Keratinocyte (primary cell): ENCODE results near the gene ASCC2.

Source experiments
- CTCF ChIP-seq, 3 experiments: IDR thresholded peaks in 1 of 3; conservative IDR thresholded peaks in 1 of 3; optimal IDR thresholded peaks in 1 of 3; 2 replicates in 2 of 3; 3 replicates in 1 of 3; pipeline versions ENCODE3 to v1.5.1; 2011; ENCODE audit warnings: low read length in 3 of 3, mild to moderate bottlenecking in 3 of 3, moderate library complexity in 2 of 3, control low read depth in 1 of 3, inconsistent platforms in 1 of 3; ENCODE audit not compliant: insufficient read depth in 2 of 3; ENCODE audit errors: extremely low read depth in 1 of 3
- EZH2 ChIP-seq: IDR thresholded peaks from one replicate; pipeline ENCODE4 v1.6.1; 2012; ENCODE audit warnings: inconsistent platforms, mild to moderate bottlenecking, low read length, moderate library complexity

DNA sequence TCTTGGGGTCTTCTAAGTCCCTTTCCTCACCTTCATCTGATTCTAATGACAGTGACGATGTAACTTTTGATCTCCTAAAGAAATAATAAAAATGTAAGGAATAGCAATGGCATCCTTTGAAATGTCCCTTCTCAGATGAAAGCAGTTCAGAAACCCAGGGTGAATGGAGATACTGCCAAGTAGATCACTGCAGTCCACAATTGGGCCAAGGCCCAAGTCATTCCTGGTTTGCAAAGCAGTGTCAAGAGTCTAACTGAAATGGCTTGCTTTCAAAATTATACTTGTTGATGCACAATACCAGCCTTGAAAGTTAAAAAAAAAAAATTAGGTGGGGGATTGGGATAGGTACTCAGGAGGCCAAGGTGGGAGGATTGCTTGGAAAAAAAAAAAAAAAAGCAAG, 20.4 kb downstream of the ASCC2 start:
- TF ChIP-seq EZH2, result no peak
- no peak for TF ChIP-seq CTCF (optimal IDR thresholded peaks at IDR 0.05 in 1 of 3, IDR thresholded peaks at IDR 0.05 in 1 of 3, conservative IDR thresholded peaks at IDR 0.05 in 1 of 3; ENCODE audit: extremely low read depth in 1 of 3, insufficient read depth in 2 of 3, low read length in 3 of 3)
